B cell (primary cell): ENCODE data around the gene FZD1.

Source experiments
- CTCF ChIP-seq: fragments of 200-600 bp; IDR thresholded peaks from one replicate; pipeline ENCODE4 v1.8.0; 2022; ENCODE audit warnings: antibody characterized with exemption, mild to moderate bottlenecking
- EZH2 ChIP-seq: IDR thresholded peaks from 2 replicates; pipeline ENCODE4 v1.6.1; 2012; ENCODE audit warnings: borderline replicate concordance, low read depth, mild to moderate bottlenecking, moderate library complexity, low read length; ENCODE audit not compliant: insufficient read depth, poor library complexity, severe bottlenecking

GRCh38 chr7:91276909-91277308 lies 12.7 kb downstream of the FZD1 start:
- no peak for TF ChIP-seq CTCF
- no peak for TF ChIP-seq EZH2
